Type B pancreatic cell (in vitro differentiated cells): Measurements from ENCODE around the gene ARHGAP42. TPM values are rescaled to one million over a fixed set of nuclear protein-coding genes. Genes with fewer than 3 reads are reported as not detected.

Experiments used
- DNase-seq: peaks from one replicate; pipeline ENCODE4 v3.0.0; 2021; ENCODE audit warnings: mixed read lengths; ENCODE audit not compliant: unreplicated experiment; ENCODE audit errors: extremely low spot score
- H3K27ac Mint-ChIP-seq: 2 replicates; pipeline ENCODE4 v1.8.0; 2021; ENCODE audit warnings: mild to moderate bottlenecking, mixed read lengths
- H3K27me3 Mint-ChIP-seq: 2 replicates; pipeline ENCODE4 v1.8.0; 2021; ENCODE audit warnings: mixed read lengths
- H3K36me3 Mint-ChIP-seq: 2 replicates; pipeline ENCODE4 v1.8.0; 2021; ENCODE audit warnings: mixed read lengths
- H3K4me1 Mint-ChIP-seq: one replicate; pipeline ENCODE4 v1.8.0; 2021; ENCODE audit warnings: mixed read lengths; ENCODE audit not compliant: unreplicated experiment
- H3K4me3 Mint-ChIP-seq: 2 replicates; pipeline ENCODE4 v1.8.0; 2021; ENCODE audit warnings: mild to moderate bottlenecking, mixed read lengths
- H3K9me3 Mint-ChIP-seq: 2 replicates; pipeline ENCODE4 v1.8.0; 2021; ENCODE audit warnings: mixed read lengths
- total RNA-seq: library from RNA; stranded (reverse); gene quantifications from 2 replicates; pipeline ENCODE4 v1.2.1, GENCODE V29; 2021; ENCODE audit warnings: low replicate concordance
- TF ChIP-seq, protein P1 (sequence below): fragments of 200-600 bp; sonication (generic); conservative IDR thresholded peaks from 2 replicates; pipeline ENCODE4 v1.5.0; 2021; ENCODE audit warnings: antibody characterized with exemption, mild to moderate bottlenecking

Gene ARHGAP42
- total RNA-seq, 1 donor from 2014 or later = 22.6 TPM

DNA sequence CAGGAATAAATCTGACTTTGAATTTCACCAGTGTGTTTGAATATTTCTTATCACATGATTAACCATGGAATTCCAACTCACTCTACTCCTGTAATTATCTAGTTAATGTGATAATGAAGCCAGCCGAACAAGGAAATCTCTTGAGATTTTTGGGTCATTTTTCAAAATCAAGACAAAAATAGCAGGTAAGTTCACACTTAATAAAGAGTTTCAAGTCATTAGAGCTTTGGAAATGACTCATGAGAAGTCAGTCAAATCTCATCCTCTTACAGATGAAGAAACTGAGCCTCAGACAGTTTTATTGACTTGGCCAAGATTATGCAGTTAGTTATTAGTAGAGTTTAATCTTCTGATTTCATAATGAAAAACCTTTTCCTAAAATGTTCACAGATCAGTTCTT lies 148.8 kb downstream of the ARHGAP42 start:
- Mint-ChIP-seq H3K27me3 (peaks cover 3% of the 10 kb centered on the region), H3K4me1 (peaks cover 14% of the 10 kb centered on the region), H3K27ac (no peak overlapping the region), H3K36me3 (peaks cover 7% of the 10 kb centered on the region), H3K4me3 (no peak overlapping the region), H3K9me3 (peaks cover 7% of the 10 kb centered on the region)
- no peak for DNase-seq
- TF ChIP-seq, protein P1, sequence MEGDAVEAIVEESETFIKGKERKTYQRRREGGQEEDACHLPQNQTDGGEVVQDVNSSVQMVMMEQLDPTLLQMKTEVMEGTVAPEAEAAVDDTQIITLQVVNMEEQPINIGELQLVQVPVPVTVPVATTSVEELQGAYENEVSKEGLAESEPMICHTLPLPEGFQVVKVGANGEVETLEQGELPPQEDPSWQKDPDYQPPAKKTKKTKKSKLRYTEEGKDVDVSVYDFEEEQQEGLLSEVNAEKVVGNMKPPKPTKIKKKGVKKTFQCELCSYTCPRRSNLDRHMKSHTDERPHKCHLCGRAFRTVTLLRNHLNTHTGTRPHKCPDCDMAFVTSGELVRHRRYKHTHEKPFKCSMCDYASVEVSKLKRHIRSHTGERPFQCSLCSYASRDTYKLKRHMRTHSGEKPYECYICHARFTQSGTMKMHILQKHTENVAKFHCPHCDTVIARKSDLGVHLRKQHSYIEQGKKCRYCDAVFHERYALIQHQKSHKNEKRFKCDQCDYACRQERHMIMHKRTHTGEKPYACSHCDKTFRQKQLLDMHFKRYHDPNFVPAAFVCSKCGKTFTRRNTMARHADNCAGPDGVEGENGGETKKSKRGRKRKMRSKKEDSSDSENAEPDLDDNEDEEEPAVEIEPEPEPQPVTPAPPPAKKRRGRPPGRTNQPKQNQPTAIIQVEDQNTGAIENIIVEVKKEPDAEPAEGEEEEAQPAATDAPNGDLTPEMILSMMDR = no peak

DNA sequence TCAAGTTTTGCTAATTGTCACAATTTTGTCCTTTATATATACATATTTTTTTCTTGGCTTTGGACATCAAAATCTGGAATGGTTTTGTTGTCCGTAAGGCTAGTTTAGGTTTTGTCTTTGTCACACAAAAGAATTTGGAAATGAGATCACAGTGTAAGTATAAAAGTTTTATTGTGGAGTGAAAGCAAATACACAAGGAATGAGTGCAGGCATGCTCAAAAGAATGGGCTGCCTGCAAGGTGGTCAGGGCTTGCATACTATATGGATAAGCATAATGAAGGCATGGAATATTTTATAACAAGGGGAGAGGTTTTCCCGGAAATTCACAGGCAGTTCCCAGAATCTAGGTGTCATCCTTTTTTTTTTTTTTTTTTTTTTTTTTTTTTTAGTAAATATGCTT lies 150.2 kb downstream of the ARHGAP42 start:
- no peak for DNase-seq
- peaks cover 4% of the 10 kb centered on the region for H3K4me1 Mint-ChIP-seq
- H3K27ac Mint-ChIP-seq = no peak overlapping the region
- TF ChIP-seq, protein P1 = no peak
- peaks cover 7% of the 10 kb centered on the region for H3K9me3 Mint-ChIP-seq
- H3K36me3 Mint-ChIP-seq = peaks cover 7% of the 10 kb centered on the region
- H3K27me3 Mint-ChIP-seq = no peaks in the 10 kb centered on the region
- no peak overlapping the region for H3K4me3 Mint-ChIP-seq

DNA sequence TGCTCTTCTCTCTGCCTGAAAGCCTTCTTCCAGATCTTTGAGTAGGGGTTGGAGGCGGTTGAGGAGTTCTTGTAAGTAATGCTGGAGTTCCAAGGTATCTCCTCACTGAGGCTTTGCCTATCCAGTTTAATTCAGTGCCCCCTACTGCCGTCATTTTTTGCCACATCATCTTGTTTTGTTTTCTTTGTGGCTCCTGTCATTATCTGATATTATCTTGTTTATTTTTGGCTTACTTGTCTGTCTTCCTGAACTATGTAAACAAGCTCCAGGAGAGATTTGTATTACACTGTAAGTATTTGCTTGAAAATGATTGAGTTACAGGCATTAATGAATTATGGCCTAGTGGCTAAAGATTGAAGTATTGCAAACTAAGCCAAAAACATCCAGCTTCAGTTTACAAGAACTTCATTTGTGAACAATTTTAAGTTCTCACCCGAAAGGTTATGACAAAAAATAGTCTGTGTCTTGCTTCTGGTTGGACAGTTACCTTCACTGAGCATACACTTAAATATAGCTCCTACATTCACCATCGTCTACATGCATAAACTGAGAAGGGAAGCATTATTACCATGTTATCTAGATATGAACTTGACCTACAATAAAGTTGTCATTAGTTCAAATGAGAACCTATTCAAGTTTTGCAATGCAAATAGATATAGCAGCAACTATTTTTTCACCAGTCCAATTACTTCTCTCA lies 154.8 kb downstream of the ARHGAP42 start:
- no peak for DNase-seq
- H3K4me3 Mint-ChIP-seq = no peak overlapping the region
- peaks cover 14% of the 10 kb centered on the region for H3K36me3 Mint-ChIP-seq
- H3K27me3 Mint-ChIP-seq = peaks cover 12% of the 10 kb centered on the region
- TF ChIP-seq, protein P1 = no peak
- H3K27ac Mint-ChIP-seq = no peak overlapping the region
- H3K4me1 Mint-ChIP-seq = no peaks in the 10 kb centered on the region
- H3K9me3 Mint-ChIP-seq = peaks cover 12% of the 10 kb centered on the region

DNA sequence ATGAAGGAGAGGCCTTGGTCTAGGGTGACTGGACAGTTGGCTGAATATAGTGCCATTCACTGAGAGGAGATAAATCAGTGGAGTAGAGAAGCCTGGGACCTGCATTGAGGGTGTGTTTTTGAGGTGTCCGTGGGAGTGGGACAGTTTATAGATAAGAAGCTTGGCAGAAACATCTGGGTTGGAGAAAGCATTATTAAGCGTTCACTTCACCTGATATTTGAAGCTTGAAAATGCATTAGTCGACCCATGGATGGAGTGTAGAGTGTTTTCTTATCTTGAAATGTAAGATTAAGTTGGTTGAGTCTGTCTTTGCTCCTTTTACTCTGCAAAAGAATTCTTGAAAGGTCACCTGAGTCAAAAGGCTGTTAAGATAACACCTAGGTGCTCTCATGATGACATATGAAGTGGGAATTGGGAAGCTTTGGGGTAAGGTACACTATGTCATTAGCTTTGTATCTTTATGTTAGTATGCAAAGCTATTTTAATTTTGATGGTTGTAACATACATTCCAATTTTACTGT lies 160.7 kb downstream of the ARHGAP42 start:
- TF ChIP-seq, protein P1 = no peak
- Mint-ChIP-seq H3K9me3 (peaks cover 9% of the 10 kb centered on the region), H3K27ac (peak overlapping the region; percentile 15), H3K4me3 (no peak overlapping the region), H3K4me1 (peaks cover 12% of the 10 kb centered on the region), H3K27me3 (peaks cover 15% of the 10 kb centered on the region), H3K36me3 (peaks cover 7% of the 10 kb centered on the region)
- DNase-seq = no peak

DNA sequence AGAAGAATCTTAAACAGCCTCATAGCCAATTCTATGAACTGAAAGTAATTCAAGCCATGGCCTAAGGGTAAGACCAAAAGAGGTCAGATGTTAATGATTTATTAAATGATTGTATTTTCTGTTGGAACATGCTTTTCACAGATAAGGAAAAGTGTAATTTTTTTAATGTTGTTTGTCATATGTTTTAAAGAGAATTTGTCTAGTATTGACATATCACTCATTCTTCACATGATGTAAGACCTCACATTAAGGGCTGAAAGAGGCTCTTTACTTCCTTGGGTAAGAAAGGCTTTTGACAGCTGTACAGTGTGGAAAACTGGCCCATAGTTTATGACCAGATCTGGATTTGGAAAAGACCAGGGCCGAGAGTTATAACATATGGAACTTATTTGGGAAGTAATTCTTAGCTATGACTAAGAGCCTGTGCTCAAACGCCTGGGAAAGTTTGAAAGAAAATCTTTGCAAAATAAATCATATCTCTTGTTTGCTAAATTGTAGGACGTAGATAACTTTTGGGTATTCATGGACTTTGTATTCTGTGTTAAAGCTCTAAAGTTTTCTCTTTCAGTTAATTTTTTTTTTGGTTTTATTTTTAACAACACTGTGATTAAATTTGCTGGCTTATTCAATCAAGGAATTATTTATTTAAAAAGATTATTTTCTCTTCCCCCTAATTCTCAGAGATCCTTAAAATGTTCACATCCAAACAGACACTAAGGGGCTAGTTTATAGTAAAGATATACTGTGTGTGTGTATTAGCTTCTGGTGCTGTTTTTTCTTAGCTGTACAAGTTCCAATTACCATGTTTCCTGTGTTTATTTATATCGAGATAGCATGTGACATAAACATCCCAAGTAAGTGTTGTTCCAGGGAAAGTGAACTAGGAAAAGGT lies 162.2 kb downstream of the ARHGAP42 start:
- Mint-ChIP-seq H3K36me3 (peaks cover 7% of the 10 kb centered on the region), H3K4me1 (peaks cover 19% of the 10 kb centered on the region), H3K27ac (peak overlapping the region; percentile 30), H3K9me3 (peaks cover 9% of the 10 kb centered on the region), H3K27me3 (peaks cover 13% of the 10 kb centered on the region), H3K4me3 (peak overlapping the region; percentile 32)
- DNase-seq = no peak
- TF ChIP-seq, protein P1 = no peak
